Superior temporal gyrus (tissue), 1 donor: ENCODE measurements around the gene TENM4.
A peak's percentile ranks its signal among the peaks of the same experiment; 100 is the strongest.

Experiments used
- DNase-seq: peaks from one replicate; pipeline ENCODE4 v3.0.0-alpha.2; 2016; ENCODE audit errors: extremely low spot score

Gene TENM4

GRCh38 chr11:79449040-79449439, 8.2 kb upstream of the TENM4 start:
- no peak for DNase-seq

- no peak for DNase-seq
These were observed 6.4 kb upstream of the TENM4 start for GRCh38 chr11:79447038-79447786.

- no peak for DNase-seq
These were observed 4.1 kb upstream of the TENM4 start for GRCh38 chr11:79444923-79445322.

GRCh38 chr11:79441461-79441875, 638 bp upstream of the TENM4 start:
- peak; percentile 49 for DNase-seq

- no peak for DNase-seq
These were observed 802 bp downstream of the TENM4 start for GRCh38 chr11:79439886-79440570.

- no peak for DNase-seq
These were observed 1.4 kb downstream of the TENM4 start for GRCh38 chr11:79439410-79439885.

GRCh38 chr11:79438631-79439409, 2.0 kb downstream of the TENM4 start:
- peak; percentile 42 for DNase-seq

GRCh38 chr11:79437981-79438630, 2.7 kb downstream of the TENM4 start:
- no peak for DNase-seq

- DNase-seq: no peak
These were observed 3.4 kb downstream of the TENM4 start for GRCh38 chr11:79437278-79437980.

- no peak for DNase-seq
These were observed 3.9 kb downstream of the TENM4 start for GRCh38 chr11:79436919-79437277.

- no peak for DNase-seq
These were observed 6.5 kb downstream of the TENM4 start for GRCh38 chr11:79434283-79434682.

- no peak for DNase-seq
These were observed 8.7 kb downstream of the TENM4 start for GRCh38 chr11:79432138-79432537.

GRCh38 chr11:79431535-79431934, 9.3 kb downstream of the TENM4 start:
- DNase-seq: no peak

GRCh38 chr11:79430280-79430679, 10.6 kb downstream of the TENM4 start:
- no peak for DNase-seq

GRCh38 chr11:79428406-79428805, 12.4 kb downstream of the TENM4 start:
- DNase-seq: no peak

GRCh38 chr11:79427611-79428327, 13.1 kb downstream of the TENM4 start:
- DNase-seq: no peak

- no peak for DNase-seq
These were observed 13.7 kb downstream of the TENM4 start for GRCh38 chr11:79427126-79427525.

- DNase-seq: no peak
These were observed 15.4 kb downstream of the TENM4 start for GRCh38 chr11:79425463-79425862.

GRCh38 chr11:79423736-79424135, 17.1 kb downstream of the TENM4 start:
- no peak for DNase-seq

- DNase-seq: no peak
These were observed 18.0 kb downstream of the TENM4 start for GRCh38 chr11:79422866-79423265.

- no peak for DNase-seq
These were observed 19.0 kb downstream of the TENM4 start for GRCh38 chr11:79421820-79422219.
